HepG2 (cell line): Measurements from ENCODE around the gene ST6GALNAC4. TPM values are rescaled to one million over a fixed set of nuclear protein-coding genes. Genes with fewer than 3 reads are reported as not detected.

ENCODE experiments used
- BCL3 ChIP-seq: sonication (generic); formaldehyde crosslinking; IDR thresholded peaks from 2 replicates; pipeline ENCODE4 v1.5.1; 2020; ENCODE audit warnings: mild to moderate bottlenecking, missing genetic modification reagents, moderate library complexity
- BHLHE40 ChIP-seq: IDR thresholded peaks from 2 replicates; pipeline ENCODE4 v1.6.1; 2011; ENCODE audit warnings: low read length, improper control_type of control experiment
- DMTF1 ChIP-seq: sonication (generic); formaldehyde crosslinking; IDR thresholded peaks from 2 replicates; pipeline ENCODE4 v1.4.0; 2020; ENCODE audit warnings: mild to moderate bottlenecking, missing genetic modification reagents
- ELK4 ChIP-seq: sonication (generic); formaldehyde crosslinking; IDR thresholded peaks from 2 replicates; pipeline ENCODE4 v1.9.0; 2021; ENCODE audit warnings: missing genetic modification reagents, borderline replicate concordance
- JUND ChIP-seq: sonication (generic); formaldehyde crosslinking; IDR thresholded peaks from 2 replicates; pipeline ENCODE4 v1.8.0; 2022; ENCODE audit warnings: mild to moderate bottlenecking, missing genetic modification reagents
- KDM2A ChIP-seq: sonication (generic); formaldehyde crosslinking; IDR thresholded peaks from 2 replicates; pipeline ENCODE4 v1.4.0; 2020; ENCODE audit warnings: low read depth, missing genetic modification reagents, borderline replicate concordance
- KDM4B ChIP-seq: sonication (generic); formaldehyde crosslinking; IDR thresholded peaks from 2 replicates; pipeline ENCODE4 v1.4.0; 2020; ENCODE audit warnings: missing genetic modification reagents
- KDM6A ChIP-seq: IDR thresholded peaks from 2 replicates; pipeline ENCODE4 v1.6.1; 2016; ENCODE audit warnings: low read depth
- NR2F2 ChIP-seq: IDR thresholded peaks from 2 replicates; pipeline ENCODE4 v1.6.1; 2012; ENCODE audit warnings: low read depth, inconsistent platforms, borderline replicate concordance
- PAF1 ChIP-seq: IDR thresholded peaks from 2 replicates; pipeline ENCODE4 v1.6.1; 2016; ENCODE audit warnings: missing genetic modification reagents, missing compliant biosample characterization
- PAX8 ChIP-seq: sonication (generic); formaldehyde crosslinking; IDR thresholded peaks from 2 replicates; pipeline ENCODE4 v1.8.0; 2022; ENCODE audit warnings: mild to moderate bottlenecking, missing genetic modification reagents, borderline replicate concordance
- RCOR2 ChIP-seq: IDR thresholded peaks from 2 replicates; pipeline ENCODE4 v1.6.1; 2016; ENCODE audit warnings: missing biosample characterization, missing genetic modification reagents
- RFX3 ChIP-seq: IDR thresholded peaks from 2 replicates; pipeline ENCODE4 v1.6.1; 2016; ENCODE audit warnings: missing biosample characterization, missing genetic modification reagents
- RORA ChIP-seq: sonication (generic); formaldehyde crosslinking; IDR thresholded peaks from 2 replicates; pipeline ENCODE4 v1.5.0; 2020; ENCODE audit warnings: mild to moderate bottlenecking, missing genetic modification reagents, moderate library complexity
- SAFB2 ChIP-seq: sonication (generic); formaldehyde crosslinking; IDR thresholded peaks from 2 replicates; pipeline ENCODE4 v1.5.1; 2020; ENCODE audit warnings: missing genetic modification reagents, low read depth, mild to moderate bottlenecking, borderline replicate concordance
- SKIL ChIP-seq: sonication (generic); formaldehyde crosslinking; IDR thresholded peaks from 2 replicates; pipeline ENCODE4 v1.8.0; 2022; ENCODE audit warnings: missing genetic modification reagents, mild to moderate bottlenecking, moderate library complexity, borderline replicate concordance
- TAF1 ChIP-seq: sonication (generic); formaldehyde crosslinking; IDR thresholded peaks from 2 replicates; pipeline ENCODE4 v1.4.0; 2020; ENCODE audit warnings: missing genetic modification reagents
- TCF12 ChIP-seq, 2 experiments: fragments of 450-650 bp in 1 of 2; sonication (generic) in 1 of 2; formaldehyde crosslinking in 1 of 2; IDR thresholded peaks; 2 replicates each; pipeline versions ENCODE4 v1.6.1 to v1.8.0; 2017 to 2022; ENCODE audit warnings: antibody characterized with exemption in 1 of 2, mild to moderate bottlenecking in 1 of 2, missing genetic modification reagents in 1 of 2, moderate library complexity in 1 of 2
- ZFP82 ChIP-seq: sonication (generic); formaldehyde crosslinking; IDR thresholded peaks from 2 replicates; pipeline ENCODE4 v1.5.1; 2020; ENCODE audit warnings: mild to moderate bottlenecking, missing genetic modification reagents, borderline replicate concordance
- ZNF143 ChIP-seq: sonication (generic); formaldehyde crosslinking; IDR thresholded peaks from 2 replicates; pipeline ENCODE4 v1.4.0; 2020; ENCODE audit warnings: missing genetic modification reagents
- ZNF484 ChIP-seq: sonication (generic); formaldehyde crosslinking; IDR thresholded peaks from 2 replicates; pipeline ENCODE4 v1.5.1; 2020; ENCODE audit warnings: mild to moderate bottlenecking, low read depth, missing genetic modification reagents, borderline replicate concordance
- ZNF563 ChIP-seq: sonication (generic); formaldehyde crosslinking; IDR thresholded peaks from 2 replicates; pipeline ENCODE4 v1.8.0; 2022; ENCODE audit warnings: mild to moderate bottlenecking, moderate library complexity, missing genetic modification reagents
- ZNF576 ChIP-seq: sonication (generic); formaldehyde crosslinking; IDR thresholded peaks from 2 replicates; pipeline ENCODE4 v1.4.0; 2020; ENCODE audit warnings: mild to moderate bottlenecking, missing genetic modification reagents
- ZNF598 ChIP-seq: sonication (generic); formaldehyde crosslinking; IDR thresholded peaks from 2 replicates; pipeline ENCODE4 v1.5.1; 2020; ENCODE audit warnings: mild to moderate bottlenecking, missing genetic modification reagents, borderline replicate concordance
- ZZZ3 ChIP-seq: sonication (generic); formaldehyde crosslinking; IDR thresholded peaks from 2 replicates; pipeline ENCODE4 v1.4.0; 2020; ENCODE audit warnings: missing genetic modification reagents, mild to moderate bottlenecking, borderline replicate concordance
- polyA plus RNA-seq, 8 experiments: library from polyadenylated mRNA; depleted of rRNA in 3 of 8; stranded (reverse) in 7 of 8; unstranded in 1 of 8; fragments of >200 nt; fragmentation: Illumina TruSeq in 4 of 8; extraction: Trizol in 4 of 8; gene quantifications; 2 replicates each; pipeline versions ENCODE4 v1.2.1 to v1.2.3, GENCODE V29; 2011 to 2016; ENCODE audit warnings: low read depth in 4 of 8, missing spikeins in 1 of 8, mixed read lengths in 1 of 8; ENCODE audit not compliant: insufficient read depth in 1 of 8
- total RNA-seq, 5 experiments: library from RNA; depleted of rRNA; stranded (reverse); fragments of >200 nt; fragmentation: Illumina TruSeq; extraction: Trizol; gene quantifications; 2 replicates each; pipeline ENCODE4 v1.2.3, GENCODE V29; 2016; ENCODE audit warnings: low read depth in 1 of 5

ST6GALNAC4 gene
- total and polyA plus RNA-seq, 2 of the 13 experiments (the other 11 are each of a cell fraction or from before 2014, with no cell fraction given) = 18.8 to 27.7 TPM

- TF ChIP-seq DMTF1 (CRISPR knock-in tag) = no peak
- no peak for TF ChIP-seq TCF12 (IDR thresholded peaks at IDR 0.05)
- no peak for TF ChIP-seq TCF12 (CRISPR knock-in tag; IDR thresholded peaks at IDR 0.05)
- TF ChIP-seq RORA = no peak
- TF ChIP-seq KDM2A (CRISPR knock-in tag) = peak; percentile 95
- TF ChIP-seq ZNF484 = no peak
- TF ChIP-seq RCOR2 (CRISPR knock-in tag) = no peak
- no peak for TF ChIP-seq BHLHE40
- no peak for TF ChIP-seq ZNF598 (CRISPR knock-in tag)
- TF ChIP-seq PAF1 = no peak
- no peak for TF ChIP-seq NR2F2
- TF ChIP-seq ZNF143 (CRISPR knock-in tag) = peak; percentile 89
- TF ChIP-seq RFX3 (CRISPR knock-in tag) = no peak
- 0 out of 2 replicates have a peak, but pooled peaks have one; percentile 23 for TF ChIP-seq ZNF563 (CRISPR knock-in tag)
- peak; percentile 37; the same call in 1 of the 2 replicates for TF ChIP-seq TAF1
- no peak for TF ChIP-seq SKIL (CRISPR knock-in tag)
- TF ChIP-seq ZFP82 = no peak
- no peak for TF ChIP-seq SAFB2
- peak; percentile 45; the same call in 1 of the 2 replicates for TF ChIP-seq BCL3
- TF ChIP-seq PAX8 (CRISPR knock-in tag) = no peak
- no peak for TF ChIP-seq ZNF576 (CRISPR knock-in tag)
- no peak for TF ChIP-seq ELK4
- no peak for TF ChIP-seq KDM4B (CRISPR knock-in tag)
- 0 out of 2 replicates have a peak, but pooled peaks have one; percentile 26 for TF ChIP-seq ZZZ3 (CRISPR knock-in tag)
- no peak for TF ChIP-seq JUND (CRISPR knock-in tag)
- TF ChIP-seq KDM6A (CRISPR knock-in tag) = no peak
Observed at GRCh38 chr9:127877566-127877998, 39.3 kb downstream of the ST6GALNAC4 start, which contains the start of gene AK1 (continued).
